Activated CD8-positive, alpha-beta memory T cell treated with anti-CD3 and anti-CD28 coated beads, Interleukin-2, amount 10 ng/mL, durations not matched to agents 7 days and 5 days (primary cell): ENCODE results near the gene PTPRN2. TPM values are rescaled to one million over a fixed set of nuclear protein-coding genes. Genes with fewer than 3 reads are reported as not detected.

Source experiments
- ATAC-seq: fragments of 150-1000 bp; cut with Tn5 transposase; one replicate; pipeline ENCODE4 v1.10.0; 2021; ENCODE audit warnings: moderate library complexity
- CTCF ChIA-PET: fragments of 350-600 bp; sonication (Branson Sonifier 250); formaldehyde crosslinking; loops from one replicate; lab custom pipeline; 2021; ENCODE audit warnings: antibody characterized with exemption; lab: Charles Lee
- DNase-seq: peaks from one replicate; pipeline ENCODE4 v3.0.0-alpha.2; 2020
- H3K27ac Mint-ChIP-seq: one replicate; pipeline ENCODE4 v1.8.0; 2021; ENCODE audit warnings: mild to moderate bottlenecking, mixed read lengths
- H3K27me3 Mint-ChIP-seq: one replicate; pipeline ENCODE4 v1.8.0; 2021; ENCODE audit warnings: mixed read lengths
- H3K36me3 Mint-ChIP-seq: one replicate; pipeline ENCODE4 v1.8.0; 2021; ENCODE audit warnings: mild to moderate bottlenecking, mixed read lengths
- H3K4me1 Mint-ChIP-seq: one replicate; pipeline ENCODE4 v1.8.0; 2021; ENCODE audit warnings: mixed read lengths
- H3K4me3 Mint-ChIP-seq: one replicate; pipeline ENCODE4 v1.8.0; 2021; ENCODE audit warnings: mild to moderate bottlenecking, moderate library complexity, mixed read lengths
- H3K9me3 Mint-ChIP-seq: one replicate; pipeline ENCODE4 v1.8.0; 2022; ENCODE audit warnings: low read depth, mixed read lengths
- total RNA-seq, 2 experiments: library from RNA; stranded (reverse); gene quantifications; one replicate each; pipeline ENCODE4 v1.2.3, GENCODE V29; 2021

Gene PTPRN2
- total RNA-seq, 2 experiments from 2014 or later, result 3.2 to 5.7 TPM

DNA sequence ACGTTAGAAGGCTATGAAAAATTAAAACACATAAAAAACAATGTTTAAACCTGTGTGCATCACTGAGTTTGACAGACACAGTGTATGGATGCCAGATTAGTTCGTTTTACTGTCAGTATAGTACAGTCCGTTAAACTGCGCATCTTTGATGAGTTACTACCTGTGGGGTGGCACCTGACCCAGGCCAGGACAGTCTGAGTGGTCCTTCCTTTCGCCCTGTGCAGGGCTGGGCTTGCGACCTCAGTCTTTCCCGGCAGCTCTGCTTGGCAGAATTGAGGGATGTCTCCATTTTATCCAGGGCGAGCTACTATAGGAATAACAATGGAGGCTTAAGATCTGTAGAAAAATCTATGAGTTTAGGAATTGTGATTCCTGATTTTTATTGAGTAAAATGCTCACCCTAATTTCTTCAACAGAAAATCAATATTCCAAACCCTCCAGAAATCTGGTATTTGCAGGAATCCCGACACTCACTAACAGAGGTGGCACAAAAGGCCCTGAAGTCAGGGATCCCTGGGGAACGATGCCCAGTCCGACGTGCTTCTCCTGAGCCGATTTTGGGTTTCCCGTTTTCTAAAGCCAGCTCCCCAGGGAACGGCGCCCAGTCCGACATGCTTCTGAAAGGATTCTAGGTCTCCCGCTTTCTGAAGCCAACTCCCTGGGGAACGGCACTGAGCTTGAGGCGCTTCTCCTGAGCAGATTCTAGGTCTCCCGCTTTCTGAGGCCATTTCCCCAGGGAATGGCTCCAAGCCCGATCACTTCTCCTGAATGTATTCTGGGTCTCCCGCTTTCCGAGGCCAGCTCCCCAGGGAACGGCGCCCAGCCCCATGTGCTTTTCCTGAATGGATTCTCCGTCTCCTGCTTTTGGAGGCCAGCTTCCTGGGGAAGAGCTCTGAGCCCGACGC lies 873.2 kb downstream of the PTPRN2 start:
- no peaks in the 10 kb centered on the region for H3K27me3 Mint-ChIP-seq
- ATAC-seq (no peak), DNase-seq (no peak)
- no peak overlapping the region for H3K4me3 Mint-ChIP-seq
- no peak overlapping the region for H3K27ac Mint-ChIP-seq
- H3K9me3 Mint-ChIP-seq, result no peaks in the 10 kb centered on the region
- CTCF ChIA-PET, result no interaction called here
- no peaks in the 10 kb centered on the region for H3K4me1 Mint-ChIP-seq
- H3K36me3 Mint-ChIP-seq, result no peaks in the 10 kb centered on the region

DNA sequence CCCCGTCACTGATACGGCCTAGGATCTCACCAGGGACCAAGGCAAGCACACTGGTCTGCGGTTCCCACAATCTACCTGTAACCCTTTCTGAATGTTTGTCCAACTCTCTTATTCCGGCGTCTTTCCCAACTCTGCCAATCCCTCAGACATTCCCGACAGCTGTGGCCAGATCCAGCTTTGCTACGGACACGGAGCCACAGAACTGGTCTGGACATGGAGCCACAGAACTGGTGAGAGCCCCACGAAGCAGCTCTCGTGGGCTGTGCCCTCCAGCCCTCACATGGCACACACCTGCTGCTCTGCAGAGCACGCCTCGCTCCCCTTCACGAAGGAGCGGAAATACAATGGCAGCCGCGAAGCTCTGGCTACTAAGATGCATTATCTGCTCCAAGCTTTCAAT lies 874.0 kb downstream of the PTPRN2 start:
- Mint-ChIP-seq H3K27ac (no peak overlapping the region), H3K27me3 (no peaks in the 10 kb centered on the region), H3K36me3 (no peaks in the 10 kb centered on the region), H3K4me1 (no peaks in the 10 kb centered on the region), H3K9me3 (no peaks in the 10 kb centered on the region), H3K4me3 (no peak overlapping the region)
- CTCF ChIA-PET, result no interaction called here
- DNase-seq, result no peak
- ATAC-seq, result no peak

DNA sequence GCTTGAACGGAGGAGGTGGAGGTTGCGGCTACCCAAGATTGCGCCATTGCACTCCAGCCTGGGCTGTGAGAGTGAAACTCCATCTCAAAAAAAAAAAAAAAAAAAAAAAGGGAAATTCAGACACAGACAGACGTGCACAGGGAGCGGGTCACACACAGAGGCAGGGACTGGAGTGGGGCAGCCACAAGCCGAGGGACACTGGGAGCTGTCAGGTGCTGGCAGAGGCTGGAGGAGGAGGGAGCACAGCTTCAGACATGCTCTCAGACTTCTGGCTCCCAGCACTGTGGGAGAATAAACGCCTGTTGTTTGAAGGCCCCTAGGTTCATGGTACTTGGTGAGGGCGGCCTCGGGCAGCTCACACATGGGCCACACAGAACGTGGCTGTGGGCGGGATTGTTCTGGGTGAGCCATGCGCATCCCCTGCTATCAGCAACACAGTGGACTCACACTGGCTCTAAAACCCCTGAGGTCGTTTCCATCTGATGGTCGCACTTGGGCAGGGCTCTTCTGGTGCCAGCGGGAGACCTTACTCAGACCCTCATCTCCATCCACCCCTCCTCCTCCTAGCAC lies 874.9 kb downstream of the PTPRN2 start:
- Mint-ChIP-seq H3K27me3 (no peaks in the 10 kb centered on the region), H3K4me1 (no peaks in the 10 kb centered on the region), H3K36me3 (no peaks in the 10 kb centered on the region), H3K27ac (no peak overlapping the region), H3K4me3 (no peak overlapping the region), H3K9me3 (no peaks in the 10 kb centered on the region)
- no peak for ATAC-seq
- CTCF ChIA-PET, result no interaction called here
- no peak for DNase-seq

- ATAC-seq (no peak), DNase-seq (no peak)
- Mint-ChIP-seq H3K27me3 (no peaks in the 10 kb centered on the region), H3K4me1 (no peaks in the 10 kb centered on the region), H3K4me3 (no peak overlapping the region), H3K36me3 (no peaks in the 10 kb centered on the region), H3K27ac (no peak overlapping the region), H3K9me3 (no peaks in the 10 kb centered on the region)
- CTCF ChIA-PET, result no interaction called here
These were observed 876.2 kb downstream of the PTPRN2 start for GRCh38 chr7:157711353-157711888.

- H3K9me3 Mint-ChIP-seq, result no peaks in the 10 kb centered on the region
- CTCF ChIA-PET, result no interaction called here
- no peak overlapping the region for H3K4me3 Mint-ChIP-seq
- no peaks in the 10 kb centered on the region for H3K27me3 Mint-ChIP-seq
- DNase-seq (no peak), ATAC-seq (no peak)
- no peak overlapping the region for H3K27ac Mint-ChIP-seq
- H3K4me1 Mint-ChIP-seq, result no peaks in the 10 kb centered on the region
- H3K36me3 Mint-ChIP-seq, result no peaks in the 10 kb centered on the region
These were observed 877.2 kb downstream of the PTPRN2 start for GRCh38 chr7:157710396-157710795.

- DNase-seq, result no peak
- ATAC-seq, result no peak
- Mint-ChIP-seq H3K4me3 (no peak overlapping the region), H3K27me3 (no peaks in the 10 kb centered on the region), H3K9me3 (no peaks in the 10 kb centered on the region), H3K36me3 (no peaks in the 10 kb centered on the region), H3K4me1 (no peaks in the 10 kb centered on the region), H3K27ac (no peak overlapping the region)
- CTCF ChIA-PET, result no interaction called here
These were observed 877.9 kb downstream of the PTPRN2 start for GRCh38 chr7:157709531-157710251.

DNA sequence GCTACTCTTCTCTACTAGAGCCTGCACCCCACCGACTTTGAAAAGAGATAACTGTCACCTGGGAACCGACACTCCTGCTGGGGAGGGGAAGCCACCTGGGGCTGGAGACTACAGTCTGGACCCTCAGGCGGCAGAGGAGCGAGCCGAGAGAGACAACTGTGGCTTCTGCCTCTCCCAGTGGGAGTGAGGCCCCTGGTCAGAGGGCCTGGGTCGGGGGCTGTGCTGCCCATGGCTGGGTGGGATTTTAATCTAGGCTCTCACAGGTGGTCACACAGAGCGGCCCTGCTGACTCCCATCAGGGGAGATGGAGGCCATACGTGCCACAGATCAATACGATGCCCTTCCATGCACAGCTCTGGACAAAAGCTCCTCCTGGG lies 878.7 kb downstream of the PTPRN2 start:
- Mint-ChIP-seq H3K9me3 (no peaks in the 10 kb centered on the region), H3K27ac (no peak overlapping the region), H3K27me3 (peaks cover 1% of the 10 kb centered on the region), H3K4me3 (no peak overlapping the region), H3K4me1 (no peaks in the 10 kb centered on the region), H3K36me3 (no peaks in the 10 kb centered on the region)
- ATAC-seq (no peak), DNase-seq (no peak)
- CTCF ChIA-PET, result no interaction called here

DNA sequence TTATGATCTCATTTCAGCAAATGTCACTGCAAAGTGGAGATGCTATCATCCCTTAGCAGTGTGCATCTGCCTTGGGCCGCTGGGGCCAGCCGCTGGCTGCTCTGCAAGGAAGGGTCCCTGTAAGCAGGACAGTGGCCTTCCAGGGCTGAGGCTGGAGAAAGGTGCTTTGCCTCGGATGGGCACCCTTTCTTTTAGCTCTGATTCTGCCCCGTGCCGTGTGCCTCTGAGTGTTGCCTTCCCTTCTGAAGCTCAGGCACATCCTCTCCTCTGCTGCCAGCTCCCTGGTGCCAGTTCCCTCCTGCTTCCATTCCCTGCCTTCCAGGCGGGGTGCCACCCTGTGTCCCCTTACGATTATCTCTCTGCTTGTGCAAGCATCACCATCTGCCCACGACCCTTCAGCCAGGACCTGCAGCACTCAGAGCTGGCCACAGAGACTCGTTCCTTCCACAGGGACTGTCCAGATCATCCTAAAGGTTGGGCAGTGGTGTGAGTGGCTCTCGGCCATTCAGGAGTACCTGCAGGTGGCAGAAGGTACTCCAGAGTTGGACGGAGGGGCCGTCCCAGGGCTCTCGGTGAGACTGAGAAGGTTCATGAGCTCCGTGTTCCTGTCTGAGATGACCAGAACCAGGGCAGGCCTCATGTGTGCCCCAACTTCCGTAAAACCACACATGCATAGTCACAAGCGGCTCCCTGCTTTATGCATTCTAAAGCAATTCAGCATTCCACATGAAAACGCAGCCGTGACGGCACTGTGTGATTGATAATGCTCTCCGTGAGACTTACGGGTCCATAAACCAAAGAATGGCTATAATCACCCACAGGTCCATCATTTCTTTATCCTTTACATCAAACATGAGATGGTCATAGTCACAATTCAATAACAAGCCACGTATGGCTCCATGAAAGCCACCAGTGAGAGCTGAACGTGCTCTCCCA lies 879.4 kb downstream of the PTPRN2 start:
- Mint-ChIP-seq H3K27ac (no peak overlapping the region), H3K36me3 (no peaks in the 10 kb centered on the region), H3K4me3 (no peak overlapping the region), H3K4me1 (no peaks in the 10 kb centered on the region), H3K9me3 (no peaks in the 10 kb centered on the region), H3K27me3 (peaks cover 4% of the 10 kb centered on the region)
- DNase-seq (no peak), ATAC-seq (no peak)
- CTCF ChIA-PET, result no interaction called here

DNA sequence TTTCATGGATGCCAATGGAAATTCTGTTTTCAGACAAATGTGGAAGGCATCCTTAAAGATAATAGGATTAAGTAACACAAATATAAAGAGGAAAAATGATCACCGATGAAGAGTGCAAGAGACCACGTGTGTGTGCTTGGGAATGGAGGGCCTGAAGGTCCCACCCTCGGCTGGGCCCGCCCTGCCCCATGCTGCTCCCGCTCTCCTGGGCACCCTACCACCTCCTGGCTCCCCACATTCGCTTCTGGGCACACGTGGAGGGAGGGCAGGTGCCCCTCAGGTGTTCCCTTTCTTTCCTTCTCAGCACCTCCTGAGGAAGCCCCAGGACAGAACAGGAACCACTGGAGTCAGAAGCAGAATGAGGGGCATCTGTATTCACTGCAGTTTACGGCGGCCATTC lies 883.3 kb downstream of the PTPRN2 start:
- Mint-ChIP-seq H3K4me1 (no peaks in the 10 kb centered on the region), H3K27ac (no peak overlapping the region), H3K27me3 (peaks cover 12% of the 10 kb centered on the region), H3K36me3 (no peaks in the 10 kb centered on the region), H3K4me3 (no peak overlapping the region), H3K9me3 (no peaks in the 10 kb centered on the region)
- CTCF ChIA-PET, result no interaction called here
- no peak for DNase-seq
- no peak for ATAC-seq

GRCh38 chr7:157703534-157704195 lies 884.0 kb downstream of the PTPRN2 start:
- no peak overlapping the region for H3K27ac Mint-ChIP-seq
- peaks cover 12% of the 10 kb centered on the region for H3K27me3 Mint-ChIP-seq
- CTCF ChIA-PET, result no interaction called here
- ATAC-seq (no peak), DNase-seq (no peak)
- H3K9me3 Mint-ChIP-seq, result no peaks in the 10 kb centered on the region
- H3K36me3 Mint-ChIP-seq, result no peaks in the 10 kb centered on the region
- no peak overlapping the region for H3K4me3 Mint-ChIP-seq
- no peaks in the 10 kb centered on the region for H3K4me1 Mint-ChIP-seq

GRCh38 chr7:157703131-157703530 lies 884.5 kb downstream of the PTPRN2 start:
- no peak overlapping the region for H3K4me3 Mint-ChIP-seq
- CTCF ChIA-PET, result no interaction called here
- H3K4me1 Mint-ChIP-seq, result no peaks in the 10 kb centered on the region
- H3K27me3 Mint-ChIP-seq, result peaks cover 12% of the 10 kb centered on the region
- H3K36me3 Mint-ChIP-seq, result no peaks in the 10 kb centered on the region
- H3K9me3 Mint-ChIP-seq, result no peaks in the 10 kb centered on the region
- DNase-seq, result no peak
- no peak overlapping the region for H3K27ac Mint-ChIP-seq
- no peak for ATAC-seq

- CTCF ChIA-PET, result no interaction called here
- H3K36me3 Mint-ChIP-seq, result no peaks in the 10 kb centered on the region
- no peak overlapping the region for H3K27ac Mint-ChIP-seq
- DNase-seq (no peak), ATAC-seq (no peak)
- H3K27me3 Mint-ChIP-seq, result peaks cover 12% of the 10 kb centered on the region
- no peaks in the 10 kb centered on the region for H3K4me1 Mint-ChIP-seq
- H3K9me3 Mint-ChIP-seq, result no peaks in the 10 kb centered on the region
- H3K4me3 Mint-ChIP-seq, result no peak overlapping the region
These were observed 885.2 kb downstream of the PTPRN2 start for GRCh38 chr7:157702311-157703023.
